Fibroblast of lung (primary cell): ENCODE results near the gene FRMD1. TPM values are rescaled to one million over a fixed set of nuclear protein-coding genes. Genes with fewer than 3 reads are reported as not detected.

Experiments used
- DNase-seq, 2 donors: peaks; one replicate each; pipeline versions ENCODE4 v3.0.0 to v3.0.0-alpha.2; 2010; ENCODE audit warnings: low read depth in 2 of 2
- H2AFZ ChIP-seq: 2 replicates; pipeline ENCODE4 v1.5.1; 2012; ENCODE audit warnings: low read length, control low read depth, inconsistent platforms
- H3K27ac ChIP-seq: 2 replicates; pipeline ENCODE4 v1.5.1; 2011; ENCODE audit warnings: low read length, control low read depth; ENCODE audit not compliant: insufficient read depth
- H3K27me3 ChIP-seq: 2 replicates; pipeline ENCODE4 v1.5.1; 2011; ENCODE audit warnings: mild to moderate bottlenecking, low read length; ENCODE audit not compliant: control insufficient read depth, insufficient read depth
- H3K36me3 ChIP-seq: 2 replicates; pipeline ENCODE4 v1.5.1; 2011; ENCODE audit warnings: low read length; ENCODE audit not compliant: control insufficient read depth, insufficient read depth
- H3K4me1 ChIP-seq: 2 replicates; pipeline ENCODE4 v1.5.1; 2011; ENCODE audit warnings: low read length; ENCODE audit not compliant: control insufficient read depth, insufficient read depth; ENCODE audit errors: extremely low read depth
- H3K4me2 ChIP-seq: 2 replicates; pipeline ENCODE4 v1.5.1; 2011; ENCODE audit warnings: low read length, control low read depth; ENCODE audit not compliant: insufficient read depth; ENCODE audit errors: extremely low read depth
- H3K4me3 ChIP-seq, 4 experiments: fragments of 200-600 bp in 1 of 4; sonication (generic) in 1 of 4; replicated peaks in 1 of 4; 2 replicates each; pipeline ENCODE4 v1.5.1; 2011 to 2016; ENCODE audit warnings: low read length in 4 of 4, low read depth in 3 of 4, mild to moderate bottlenecking in 3 of 4, control low read depth in 2 of 4, inconsistent platforms in 1 of 4, mixed read lengths in 1 of 4; ENCODE audit not compliant: insufficient read depth in 1 of 4; ENCODE audit errors: control extremely low read depth in 1 of 4
- H3K79me2 ChIP-seq: 2 replicates; pipeline ENCODE4 v1.5.1; 2012; ENCODE audit warnings: mild to moderate bottlenecking, low read length, inconsistent platforms; ENCODE audit not compliant: control insufficient read depth, insufficient read depth
- H3K9ac ChIP-seq: 2 replicates; pipeline ENCODE4 v1.5.1; 2011; ENCODE audit warnings: mild to moderate bottlenecking, low read length, control low read depth; ENCODE audit not compliant: insufficient read depth
- H3K9me3 ChIP-seq: 2 replicates; pipeline ENCODE4 v1.5.1; 2012; ENCODE audit warnings: low read depth, low read length; ENCODE audit not compliant: control insufficient read depth, insufficient read depth
- H4K20me1 ChIP-seq: 2 replicates; pipeline ENCODE4 v1.5.1; 2011; ENCODE audit warnings: low read length; ENCODE audit not compliant: control insufficient read depth, insufficient read depth; ENCODE audit errors: extremely low read depth
- EZH2 ChIP-seq: IDR thresholded peaks from 2 replicates; pipeline ENCODE4 v1.5.1; 2012; ENCODE audit warnings: low read length, control low read depth, mild to moderate bottlenecking; ENCODE audit errors: missing control alignments
- polyA plus RNA-seq, 2 donors: library from polyadenylated mRNA; depleted of rRNA in 1 of 2; stranded (reverse) in 1 of 2; unstranded in 1 of 2; fragments of >200 nt; gene quantifications; 2 replicates each; pipeline ENCODE4 v1.2.1, GENCODE V29; 2011 to 2012; ENCODE audit warnings: missing spikeins in 1 of 2
- total RNA-seq: library from RNA; depleted of rRNA; stranded (reverse); fragments of >200 nt; gene quantifications from 2 replicates; pipeline ENCODE4 v1.2.1, GENCODE V29; 2014
- TF ChIP-seq, protein P1 (sequence below), 2 donors: IDR thresholded peaks in 1 of 2; conservative IDR thresholded peaks in 1 of 2; 1 replicate in 1 of 2; 2 replicates in 1 of 2; pipeline ENCODE4 v1.5.1; 2011 to 2012; ENCODE audit warnings: low read length in 2 of 2, control low read depth in 1 of 2, inconsistent platforms in 1 of 2, low read depth in 1 of 2, mild to moderate bottlenecking in 1 of 2

Gene FRMD1
- total and polyA plus RNA-seq, 2 donors (not counting 1 experiment from before 2014, with no cell fraction given): not detected

DNA sequence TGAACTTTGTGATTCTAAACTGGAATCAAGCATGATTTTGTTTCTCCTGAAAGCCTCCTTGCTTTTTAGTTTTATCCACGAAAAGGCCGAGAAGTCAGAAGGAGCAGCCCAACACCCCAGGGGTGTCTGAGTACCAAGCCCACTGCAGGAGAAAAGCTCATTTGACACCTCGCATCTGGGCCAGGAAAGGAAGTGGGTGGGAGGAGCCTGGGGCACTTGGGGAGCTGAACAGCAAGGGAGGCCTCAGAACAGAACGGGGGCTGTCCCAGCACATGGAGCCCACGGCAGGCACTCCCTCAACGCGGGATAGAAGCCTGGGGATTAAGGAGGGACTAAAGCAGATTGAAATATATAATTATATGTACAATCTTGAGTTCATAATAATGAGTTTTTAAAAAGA, 75.0 kb downstream of the FRMD1 start:
- Histone ChIP-seq H3K4me3 (no peak overlapping the region), H3K36me3 (no peaks in the 10 kb centered on the region)

More for the DNA sequence above, 75.0 kb downstream of the FRMD1 start:
- H3K27me3 ChIP-seq: no peaks in the 10 kb centered on the region
- H3K9me3 ChIP-seq: no peaks in the 10 kb centered on the region
- no peak overlapping the region for H3K9ac ChIP-seq
- no peak overlapping the region for H3K27ac ChIP-seq
- no peak for DNase-seq
- no peaks in the 10 kb centered on the region for H4K20me1 ChIP-seq
- no peak overlapping the region for H2AFZ ChIP-seq
- no peak overlapping the region for H3K4me2 ChIP-seq
- no peak for TF ChIP-seq EZH2
- TF ChIP-seq, protein P1, sequence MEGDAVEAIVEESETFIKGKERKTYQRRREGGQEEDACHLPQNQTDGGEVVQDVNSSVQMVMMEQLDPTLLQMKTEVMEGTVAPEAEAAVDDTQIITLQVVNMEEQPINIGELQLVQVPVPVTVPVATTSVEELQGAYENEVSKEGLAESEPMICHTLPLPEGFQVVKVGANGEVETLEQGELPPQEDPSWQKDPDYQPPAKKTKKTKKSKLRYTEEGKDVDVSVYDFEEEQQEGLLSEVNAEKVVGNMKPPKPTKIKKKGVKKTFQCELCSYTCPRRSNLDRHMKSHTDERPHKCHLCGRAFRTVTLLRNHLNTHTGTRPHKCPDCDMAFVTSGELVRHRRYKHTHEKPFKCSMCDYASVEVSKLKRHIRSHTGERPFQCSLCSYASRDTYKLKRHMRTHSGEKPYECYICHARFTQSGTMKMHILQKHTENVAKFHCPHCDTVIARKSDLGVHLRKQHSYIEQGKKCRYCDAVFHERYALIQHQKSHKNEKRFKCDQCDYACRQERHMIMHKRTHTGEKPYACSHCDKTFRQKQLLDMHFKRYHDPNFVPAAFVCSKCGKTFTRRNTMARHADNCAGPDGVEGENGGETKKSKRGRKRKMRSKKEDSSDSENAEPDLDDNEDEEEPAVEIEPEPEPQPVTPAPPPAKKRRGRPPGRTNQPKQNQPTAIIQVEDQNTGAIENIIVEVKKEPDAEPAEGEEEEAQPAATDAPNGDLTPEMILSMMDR (conservative IDR thresholded peaks at IDR 0.05 in 1 of 2, IDR thresholded peaks at IDR 0.05 in 1 of 2; ENCODE audit: low read depth in 1 of 2, low read length in 2 of 2): no peak
- H3K4me1 ChIP-seq: no peaks in the 10 kb centered on the region
- no peaks in the 10 kb centered on the region for H3K79me2 ChIP-seq

Other genes starting within 250 kb of the FRMD1 start
- 0.26 and 0.33 TPM in 2 replicates for gene KIF25, start 81.5 kb downstream of the FRMD1 start, total RNA-seq
- gene KIF25, start 81.5 kb downstream of the FRMD1 start, polyA plus RNA-seq: not detected in 2 replicates
- not detected in 2 replicates for gene DACT2, start 240.6 kb upstream of the FRMD1 start, total RNA-seq
- not detected in 2 replicates for gene DACT2, start 240.6 kb upstream of the FRMD1 start, polyA plus RNA-seq